Dendritic cell treated with granulocyte-macrophage colony-stimulating factor and Interleukin-4, amounts not matched to agents 40 ng/mL and 50 ng/mL, for 4 days (primary cell): Measurements from ENCODE around the gene ARHGEF25.
"Not testable (repeated sequence)": the region's sequence is repeated elsewhere in the genome, so short reads cannot be mapped to it uniquely, and the experiment has no call there.

Source experiments
- H3K27ac Mint-ChIP-seq: one replicate; pipeline ENCODE4 v1.8.0; 2022; ENCODE audit warnings: mild to moderate bottlenecking, mixed read lengths
- H3K27me3 Mint-ChIP-seq: one replicate; pipeline ENCODE4 v1.8.0; 2022; ENCODE audit warnings: mild to moderate bottlenecking, mixed read lengths
- H3K36me3 Mint-ChIP-seq: one replicate; pipeline ENCODE4 v1.8.0; 2022; ENCODE audit warnings: low read depth, mixed read lengths
- H3K4me1 Mint-ChIP-seq: one replicate; pipeline ENCODE4 v1.8.0; 2022; ENCODE audit warnings: low read depth, mixed read lengths
- H3K4me3 Mint-ChIP-seq: one replicate; pipeline ENCODE4 v1.8.0; 2022; ENCODE audit warnings: mild to moderate bottlenecking, moderate library complexity, mixed read lengths
- H3K9me3 Mint-ChIP-seq: one replicate; pipeline ENCODE4 v1.8.0; 2022; ENCODE audit warnings: mixed read lengths
- intact Hi-C: fragments of 100-400 bp; cut with micrococcal nuclease; formaldehyde crosslinking; loops from one replicate; pipeline ENCODE4 v1.15.0; 2022

ARHGEF25 gene

GRCh38 chr12:57637364-57637763, 26.1 kb downstream of the ARHGEF25 start:
- H3K27me3 Mint-ChIP-seq: peaks cover 57% of the 10 kb centered on the region
- no peaks in the 10 kb centered on the region for H3K9me3 Mint-ChIP-seq
- H3K27ac Mint-ChIP-seq: no peak overlapping the region
- H3K4me1 Mint-ChIP-seq: peaks cover 8% of the 10 kb centered on the region
- no peak overlapping the region for H3K4me3 Mint-ChIP-seq
- intact Hi-C loops: no loop called here
- no peaks in the 10 kb centered on the region for H3K36me3 Mint-ChIP-seq

DNA sequence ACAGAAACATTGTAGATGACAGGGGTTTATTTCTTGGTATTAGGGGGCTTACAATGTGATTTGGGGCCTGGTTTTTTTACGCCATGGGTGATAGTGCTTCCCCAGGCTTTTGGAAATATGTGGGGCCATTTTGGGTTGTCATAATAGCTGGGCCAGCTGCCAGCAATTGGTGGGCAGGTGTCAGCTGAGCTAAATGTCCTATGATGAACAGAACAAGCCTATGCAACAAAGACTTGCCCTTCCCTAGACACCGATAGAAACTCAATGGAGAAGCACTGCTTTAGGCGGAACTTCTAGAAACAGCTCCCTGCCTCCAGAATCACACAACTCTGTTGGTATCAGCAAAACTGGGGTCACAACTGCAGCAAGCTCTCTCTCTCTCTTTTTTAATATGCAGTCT, 26.9 kb downstream of the ARHGEF25 start:
- H3K9me3 Mint-ChIP-seq: no peaks in the 10 kb centered on the region
- H3K27ac Mint-ChIP-seq: no peak overlapping the region
- peaks cover 6% of the 10 kb centered on the region for H3K4me1 Mint-ChIP-seq
- H3K27me3 Mint-ChIP-seq: peaks cover 55% of the 10 kb centered on the region
- intact Hi-C loops: no loop called here
- H3K4me3 Mint-ChIP-seq: no peak overlapping the region
- H3K36me3 Mint-ChIP-seq: no peaks in the 10 kb centered on the region

- intact Hi-C loops: no loop called here
- Mint-ChIP-seq H3K9me3 (no peaks in the 10 kb centered on the region), H3K4me1 (no peaks in the 10 kb centered on the region), H3K4me3 (no peak overlapping the region), H3K27ac (no peak overlapping the region), H3K27me3 (peaks cover 47% of the 10 kb centered on the region), H3K36me3 (no peaks in the 10 kb centered on the region)
Observed at GRCh38 chr12:57640175-57641042, 29.2 kb downstream of the ARHGEF25 start.

GRCh38 chr12:57641699-57642442, 30.6 kb downstream of the ARHGEF25 start:
- intact Hi-C loops: no loop called here
- H3K27ac Mint-ChIP-seq: no peak overlapping the region
- H3K36me3 Mint-ChIP-seq: no peaks in the 10 kb centered on the region
- no peaks in the 10 kb centered on the region for H3K4me1 Mint-ChIP-seq
- peaks cover 42% of the 10 kb centered on the region for H3K27me3 Mint-ChIP-seq
- H3K4me3 Mint-ChIP-seq: no peak overlapping the region
- no peaks in the 10 kb centered on the region for H3K9me3 Mint-ChIP-seq

- H3K4me1 Mint-ChIP-seq, H3K4me3 Mint-ChIP-seq, H3K36me3 Mint-ChIP-seq, H3K9me3 Mint-ChIP-seq, H3K27ac Mint-ChIP-seq, intact Hi-C loops: not testable (repeated sequence)
- H3K27me3 Mint-ChIP-seq: peaks cover 25% of the 10 kb centered on the region
Observed at GRCh38 chr12:57645990-57646658, 34.9 kb downstream of the ARHGEF25 start.

DNA sequence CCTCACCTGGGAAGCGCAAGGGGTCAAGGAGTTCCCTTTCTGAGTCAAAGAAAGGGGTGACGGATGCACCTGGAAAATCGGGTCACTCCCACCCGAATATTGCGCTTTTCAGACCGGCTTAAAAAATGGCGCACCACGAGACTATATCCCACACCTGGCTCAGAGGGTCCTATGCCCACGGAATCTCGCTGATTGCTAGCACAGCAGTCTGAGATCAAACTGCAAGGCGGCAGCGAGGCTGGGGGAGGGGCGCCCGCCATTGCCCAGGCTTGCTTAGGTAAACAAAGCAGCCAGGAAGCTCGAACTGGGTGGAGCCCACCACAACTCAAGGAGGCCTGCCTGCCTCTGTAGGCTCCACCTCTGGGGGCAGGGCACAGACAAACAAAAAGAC, 35.4 kb downstream of the ARHGEF25 start:
- H3K36me3 Mint-ChIP-seq, intact Hi-C loops, H3K9me3 Mint-ChIP-seq, H3K4me1 Mint-ChIP-seq, H3K4me3 Mint-ChIP-seq, H3K27ac Mint-ChIP-seq: not testable (repeated sequence)
- H3K27me3 Mint-ChIP-seq: peaks cover 20% of the 10 kb centered on the region

DNA sequence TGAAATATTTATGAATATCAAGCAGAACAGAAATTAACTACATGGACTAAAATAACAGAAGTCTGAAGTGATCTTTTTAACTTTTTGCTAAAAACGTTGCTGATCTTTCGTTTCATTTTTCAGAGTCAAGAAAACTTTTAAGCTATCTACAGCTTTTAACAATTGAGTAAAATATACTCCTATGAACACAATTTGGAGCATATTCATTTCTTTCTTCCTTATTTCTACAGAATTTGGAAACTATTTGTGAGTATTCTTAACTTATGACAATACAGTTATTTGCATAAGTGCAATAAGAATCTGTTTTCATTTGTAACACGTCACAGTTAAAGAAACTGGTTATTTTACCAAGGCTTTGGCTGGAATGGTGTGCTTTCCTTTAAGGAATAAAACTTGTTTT, 42.8 kb downstream of the ARHGEF25 start:
- no peak overlapping the region for H3K4me3 Mint-ChIP-seq
- intact Hi-C loops: no loop called here
- no peak overlapping the region for H3K27ac Mint-ChIP-seq

GRCh38 chr12:57655541-57656240, 44.5 kb downstream of the ARHGEF25 start:
- no peak overlapping the region for H3K4me3 Mint-ChIP-seq
- no peak overlapping the region for H3K27ac Mint-ChIP-seq
- H3K4me1 Mint-ChIP-seq: no peaks in the 10 kb centered on the region
- peaks cover 20% of the 10 kb centered on the region for H3K27me3 Mint-ChIP-seq
- intact Hi-C loops: no loop called here
- H3K36me3 Mint-ChIP-seq: no peaks in the 10 kb centered on the region
- H3K9me3 Mint-ChIP-seq: no peaks in the 10 kb centered on the region

More for the DNA sequence above, 42.8 kb downstream of the ARHGEF25 start:
- H3K36me3 Mint-ChIP-seq: no peaks in the 10 kb centered on the region
- no peaks in the 10 kb centered on the region for H3K4me1 Mint-ChIP-seq
- H3K9me3 Mint-ChIP-seq: no peaks in the 10 kb centered on the region
- H3K27me3 Mint-ChIP-seq: peaks cover 21% of the 10 kb centered on the region

DNA sequence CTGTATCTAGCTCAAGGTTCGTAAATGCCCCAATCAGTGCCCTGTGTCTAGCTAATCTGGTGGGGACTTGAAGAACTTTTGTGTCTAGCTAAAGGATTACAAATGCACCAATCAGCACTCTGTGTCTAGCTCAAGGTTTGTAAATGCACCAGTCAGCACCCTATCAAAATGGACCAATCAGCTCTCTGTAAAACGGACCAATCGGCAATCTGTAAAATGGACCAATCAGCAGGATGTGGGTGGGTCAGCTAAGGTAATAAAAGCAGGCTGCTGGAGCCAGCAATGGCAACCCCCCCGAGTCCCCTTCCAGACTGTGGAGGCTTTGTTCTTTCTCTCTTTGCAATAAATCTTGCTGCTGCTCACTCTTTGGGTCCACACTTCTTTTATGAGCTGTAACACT, 45.2 kb downstream of the ARHGEF25 start:
- H3K27ac Mint-ChIP-seq, H3K4me1 Mint-ChIP-seq, H3K4me3 Mint-ChIP-seq, intact Hi-C loops, H3K36me3 Mint-ChIP-seq, H3K9me3 Mint-ChIP-seq: not testable (repeated sequence)
- peaks cover 20% of the 10 kb centered on the region for H3K27me3 Mint-ChIP-seq

- Mint-ChIP-seq H3K27ac (no peak overlapping the region), H3K27me3 (peaks cover 20% of the 10 kb centered on the region), H3K4me3 (no peak overlapping the region), H3K9me3 (no peaks in the 10 kb centered on the region), H3K4me1 (no peaks in the 10 kb centered on the region), H3K36me3 (no peaks in the 10 kb centered on the region)
- intact Hi-C loops: no loop called here
Observed at GRCh38 chr12:57657744-57658143, 46.5 kb downstream of the ARHGEF25 start.

DNA sequence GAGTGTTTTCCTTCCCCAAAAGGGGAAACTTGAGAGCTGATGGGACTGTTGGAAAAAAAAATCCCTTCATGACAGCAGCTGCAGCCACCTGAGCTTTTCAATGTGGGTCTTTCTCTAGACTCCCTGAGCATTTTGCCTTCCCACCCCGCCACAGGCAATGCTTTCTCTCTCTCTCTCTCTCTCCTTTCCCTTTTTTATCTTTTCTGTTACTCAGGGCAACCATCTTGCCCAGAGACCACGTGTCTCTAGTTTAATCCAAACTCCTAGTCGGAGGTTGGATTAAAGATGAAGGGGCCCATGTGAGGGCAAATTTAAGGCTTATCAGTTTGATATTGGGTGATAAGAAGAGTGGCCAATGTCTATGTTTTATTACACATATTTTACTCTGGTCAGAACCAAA, 47.7 kb downstream of the ARHGEF25 start:
- peaks cover under 1% of the 10 kb centered on the region for H3K9me3 Mint-ChIP-seq
- peaks cover 20% of the 10 kb centered on the region for H3K27me3 Mint-ChIP-seq
- intact Hi-C loops: no loop called here
- no peaks in the 10 kb centered on the region for H3K4me1 Mint-ChIP-seq
- H3K27ac Mint-ChIP-seq: no peak overlapping the region
- no peak overlapping the region for H3K4me3 Mint-ChIP-seq
- H3K36me3 Mint-ChIP-seq: no peaks in the 10 kb centered on the region

DNA sequence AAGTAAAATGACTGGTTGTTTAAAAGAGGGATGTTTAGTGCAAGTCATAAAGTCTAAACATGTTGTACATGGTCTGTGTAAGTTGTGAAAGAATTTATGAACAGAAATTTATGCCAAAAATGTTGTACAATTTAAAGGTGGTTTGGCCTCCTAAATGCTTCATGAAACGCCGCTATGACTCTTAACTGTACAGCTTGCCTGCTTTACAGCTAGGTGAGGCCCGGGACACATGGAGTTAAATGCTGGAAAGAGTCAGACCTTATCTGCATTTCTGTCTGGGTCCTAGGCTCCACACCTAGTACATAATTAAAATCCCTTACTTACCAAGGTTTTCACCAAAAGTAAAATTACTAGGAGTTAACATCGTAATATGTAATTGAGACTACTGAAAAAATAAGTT, 50.1 kb downstream of the ARHGEF25 start:
- Mint-ChIP-seq H3K36me3 (no peaks in the 10 kb centered on the region), H3K9me3 (peaks cover 18% of the 10 kb centered on the region), H3K4me3 (no peak overlapping the region), H3K4me1 (no peaks in the 10 kb centered on the region), H3K27ac (no peak overlapping the region), H3K27me3 (peaks cover 12% of the 10 kb centered on the region)
- intact Hi-C loops: no loop called here

DNA sequence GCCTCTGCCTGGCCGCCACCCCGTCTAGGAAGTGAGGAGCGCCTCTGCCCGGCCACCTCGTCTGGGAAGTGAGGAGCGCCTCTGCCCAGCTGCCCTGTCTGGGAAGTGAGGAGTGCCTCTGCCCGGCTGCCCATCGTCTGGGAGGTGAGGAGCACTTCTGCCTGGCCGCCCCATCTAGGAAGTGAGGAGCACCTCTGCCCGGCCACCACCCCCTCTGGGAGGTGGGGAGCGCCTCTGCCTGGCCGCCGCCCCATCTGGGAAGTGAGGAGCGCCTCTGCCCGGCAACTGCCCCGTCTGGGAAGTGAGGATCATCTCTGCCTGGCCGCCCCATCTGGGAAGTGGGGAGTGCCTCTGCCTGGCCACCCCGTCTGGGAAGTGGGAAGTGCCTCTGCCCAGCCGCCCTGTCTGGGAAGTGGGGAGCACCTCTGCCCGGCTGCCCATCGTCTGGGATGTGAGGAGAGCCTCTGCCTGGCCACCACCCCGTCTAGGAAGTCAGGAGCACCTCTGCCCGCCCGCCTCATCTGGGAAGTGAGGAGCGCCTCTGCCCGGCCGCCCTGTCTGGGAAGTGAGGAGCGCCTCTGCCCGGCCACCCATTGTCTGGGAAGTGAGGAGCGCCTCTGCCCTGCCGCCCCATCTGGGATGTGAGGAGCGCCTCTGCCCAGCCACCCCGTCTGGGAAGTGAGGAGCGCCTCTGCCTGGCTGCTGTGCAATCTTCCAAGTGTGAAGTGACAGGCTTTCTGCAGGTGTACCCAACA, 54.0 kb downstream of the ARHGEF25 start:
- H3K4me3 Mint-ChIP-seq, H3K27ac Mint-ChIP-seq, H3K36me3 Mint-ChIP-seq, intact Hi-C loops, H3K4me1 Mint-ChIP-seq, H3K27me3 Mint-ChIP-seq: not testable (repeated sequence)
- peaks cover 18% of the 10 kb centered on the region for H3K9me3 Mint-ChIP-seq
